ENCODE measurements around the gene TMEM9. TPM values are rescaled to one million over a fixed set of nuclear protein-coding genes. Genes with fewer than 3 reads are reported as not detected.

The TMEM9 gene
- total and polyA plus RNA-seq, 9 of the 15 experiments (the other 6 are each of a cell fraction or from before 2014, with no cell fraction given): 30.4 to 107 (median 67.6) TPM

- TF ChIP-seq SMARCC2 (IDR thresholded peaks at IDR 0.05; ENCODE audit: low read depth) (no peak), BRF1 (IDR thresholded peaks at IDR 0.05; ENCODE audit: borderline replicate concordance, extremely low read depth, insufficient read length) (no peak), ZNF717 (CRISPR knock-in tag; IDR thresholded peaks at IDR 0.05) (no peak), CHCHD3 (CRISPR knock-in tag; IDR thresholded peaks at IDR 0.05) (no peak), ETS2 (tag; IDR thresholded peaks at IDR 0.05; ENCODE audit: borderline replicate concordance, poor library complexity, severe bottlenecking) (no peak), PBX2 (CRISPR knock-in tag; IDR thresholded peaks at IDR 0.05; ENCODE audit: low read depth) (no peak), PBX2 (tag; conservative IDR thresholded peaks at IDR 0.05; ENCODE audit: low read depth) (peak; percentile 80), CBX3 (IDR thresholded peaks at IDR 0.05; ENCODE audit: borderline replicate concordance in 1 of 2, low read length in 2 of 2) (no peak), PKNOX1 (IDR thresholded peaks at IDR 0.05) (peak; percentile 12; the same call in 1 of the 2 replicates), NR2F6 (CRISPR knock-in tag; IDR thresholded peaks at IDR 0.05) (no peak), ZFP30 (CRISPR knock-in tag; IDR thresholded peaks at IDR 0.05; ENCODE audit: borderline replicate concordance) (no peak), FOXA3 (CRISPR knock-in tag; conservative IDR thresholded peaks at IDR 0.05 in 1 of 2, IDR thresholded peaks at IDR 0.05 in 1 of 2) (no peak), SAFB (IDR thresholded peaks at IDR 0.05; ENCODE audit: borderline replicate concordance, low read depth, low read length) (no peak), ARID2 (IDR thresholded peaks at IDR 0.05) (no peak)
- TF ChIP-seq, protein P1, sequence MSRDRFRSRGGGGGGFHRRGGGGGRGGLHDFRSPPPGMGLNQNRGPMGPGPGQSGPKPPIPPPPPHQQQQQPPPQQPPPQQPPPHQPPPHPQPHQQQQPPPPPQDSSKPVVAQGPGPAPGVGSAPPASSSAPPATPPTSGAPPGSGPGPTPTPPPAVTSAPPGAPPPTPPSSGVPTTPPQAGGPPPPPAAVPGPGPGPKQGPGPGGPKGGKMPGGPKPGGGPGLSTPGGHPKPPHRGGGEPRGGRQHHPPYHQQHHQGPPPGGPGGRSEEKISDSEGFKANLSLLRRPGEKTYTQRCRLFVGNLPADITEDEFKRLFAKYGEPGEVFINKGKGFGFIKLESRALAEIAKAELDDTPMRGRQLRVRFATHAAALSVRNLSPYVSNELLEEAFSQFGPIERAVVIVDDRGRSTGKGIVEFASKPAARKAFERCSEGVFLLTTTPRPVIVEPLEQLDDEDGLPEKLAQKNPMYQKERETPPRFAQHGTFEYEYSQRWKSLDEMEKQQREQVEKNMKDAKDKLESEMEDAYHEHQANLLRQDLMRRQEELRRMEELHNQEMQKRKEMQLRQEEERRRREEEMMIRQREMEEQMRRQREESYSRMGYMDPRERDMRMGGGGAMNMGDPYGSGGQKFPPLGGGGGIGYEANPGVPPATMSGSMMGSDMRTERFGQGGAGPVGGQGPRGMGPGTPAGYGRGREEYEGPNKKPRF (IDR thresholded peaks at IDR 0.05; ENCODE audit: low read depth, low read length): no peak
- TF ChIP-seq, protein P2, sequence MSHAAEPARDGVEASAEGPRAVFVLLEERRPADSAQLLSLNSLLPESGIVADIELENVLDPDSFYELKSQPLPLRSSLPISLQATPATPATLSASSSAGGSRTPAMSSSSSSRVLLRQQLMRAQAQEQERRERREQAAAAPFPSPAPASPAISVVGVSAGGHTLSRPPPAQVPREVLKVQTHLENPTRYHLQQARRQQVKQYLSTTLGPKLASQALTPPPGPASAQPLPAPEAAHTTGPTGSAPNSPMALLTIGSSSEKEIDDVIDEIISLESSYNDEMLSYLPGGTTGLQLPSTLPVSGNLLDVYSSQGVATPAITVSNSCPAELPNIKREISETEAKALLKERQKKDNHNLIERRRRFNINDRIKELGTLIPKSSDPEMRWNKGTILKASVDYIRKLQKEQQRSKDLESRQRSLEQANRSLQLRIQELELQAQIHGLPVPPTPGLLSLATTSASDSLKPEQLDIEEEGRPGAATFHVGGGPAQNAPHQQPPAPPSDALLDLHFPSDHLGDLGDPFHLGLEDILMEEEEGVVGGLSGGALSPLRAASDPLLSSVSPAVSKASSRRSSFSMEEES (CRISPR knock-in tag; IDR thresholded peaks at IDR 0.05): peak; percentile 96
- TF ChIP-seq, protein P3, sequence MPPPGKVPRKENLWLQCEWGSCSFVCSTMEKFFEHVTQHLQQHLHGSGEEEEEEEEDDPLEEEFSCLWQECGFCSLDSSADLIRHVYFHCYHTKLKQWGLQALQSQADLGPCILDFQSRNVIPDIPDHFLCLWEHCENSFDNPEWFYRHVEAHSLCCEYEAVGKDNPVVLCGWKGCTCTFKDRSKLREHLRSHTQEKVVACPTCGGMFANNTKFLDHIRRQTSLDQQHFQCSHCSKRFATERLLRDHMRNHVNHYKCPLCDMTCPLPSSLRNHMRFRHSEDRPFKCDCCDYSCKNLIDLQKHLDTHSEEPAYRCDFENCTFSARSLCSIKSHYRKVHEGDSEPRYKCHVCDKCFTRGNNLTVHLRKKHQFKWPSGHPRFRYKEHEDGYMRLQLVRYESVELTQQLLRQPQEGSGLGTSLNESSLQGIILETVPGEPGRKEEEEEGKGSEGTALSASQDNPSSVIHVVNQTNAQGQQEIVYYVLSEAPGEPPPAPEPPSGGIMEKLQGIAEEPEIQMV (tag; conservative IDR thresholded peaks at IDR 0.05; ENCODE audit: low read depth): no peak
These were observed 25.9 kb upstream of the TMEM9 start (continued) for GRCh38 chr1:201180141-201180540.

Measured in K562 (cell line).